ENCODE results near the gene GAGE12F.
"Not testable (repeated sequence)": the region's sequence is repeated elsewhere in the genome, so short reads cannot be mapped to it uniquely, and the experiment has no call there.

GRCh38 chrX:49590488-49590887, 29.8 kb downstream of the GAGE12F start:
- not testable (repeated sequence) for TF ChIP-seq ZNF70 (CRISPR knock-in tag; IDR thresholded peaks at IDR 0.05); ZNF8 (CRISPR knock-in tag; IDR thresholded peaks at IDR 0.05); PATZ1 (CRISPR knock-in tag; IDR thresholded peaks at IDR 0.05; ENCODE audit: borderline replicate concordance); POU6F1 (CRISPR knock-in tag; IDR thresholded peaks at IDR 0.05; ENCODE audit: borderline replicate concordance, low read depth); OSR1 (CRISPR knock-in tag; IDR thresholded peaks at IDR 0.05)

Measured in SK-N-SH treated with all-trans-retinoic acid at 6 μM for 48 hours (cell line).